Activated CD8-positive, alpha-beta T cell treated with anti-CD3 and anti-CD28 coated beads for 36 hours (primary cell): Measurements from ENCODE around the gene MALSU1. TPM values are rescaled to one million over a fixed set of nuclear protein-coding genes. Genes with fewer than 3 reads are reported as not detected.

Experiments
- ATAC-seq: fragments of 200-7000 bp; cut with Tn5 transposase; one replicate; pipeline ENCODE4 v1.10.0; 2021; ENCODE audit warnings: mild to moderate bottlenecking, moderate library complexity
- CTCF ChIA-PET: fragments of 350-600 bp; sonication (Branson Sonifier 250); formaldehyde crosslinking; loops from one replicate; lab custom pipeline; 2021; ENCODE audit warnings: antibody characterized with exemption; lab: Charles Lee
- POLR2A ChIA-PET: fragments of 350-600 bp; sonication (Branson Sonifier 250); formaldehyde crosslinking; loops from one replicate; lab custom pipeline; 2021; ENCODE audit warnings: antibody characterized with exemption; lab: Charles Lee
- DNase-seq: peaks from one replicate; pipeline ENCODE4 v3.0.0-alpha.2; 2020
- H3K27ac Mint-ChIP-seq: one replicate; pipeline ENCODE4 v1.8.0; 2021; ENCODE audit warnings: mild to moderate bottlenecking, mixed read lengths
- H3K27me3 Mint-ChIP-seq: one replicate; pipeline ENCODE4 v1.8.0; 2021; ENCODE audit warnings: mixed read lengths
- H3K36me3 Mint-ChIP-seq: one replicate; pipeline ENCODE4 v1.8.0; 2021; ENCODE audit warnings: low read depth, mixed read lengths
- H3K4me1 Mint-ChIP-seq: one replicate; pipeline ENCODE4 v1.8.0; 2021; ENCODE audit warnings: low read depth, mixed read lengths
- H3K4me3 Mint-ChIP-seq: one replicate; pipeline ENCODE4 v1.8.0; 2021; ENCODE audit warnings: mild to moderate bottlenecking, moderate library complexity, mixed read lengths
- H3K9me3 Mint-ChIP-seq: one replicate; pipeline ENCODE4 v1.8.0; 2021; ENCODE audit warnings: mixed read lengths
- CTCF ChIP-seq: fragments of 200-600 bp; IDR thresholded peaks from one replicate; pipeline ENCODE4 v1.8.0; 2022; ENCODE audit warnings: antibody characterized with exemption, mild to moderate bottlenecking
- intact Hi-C: fragments of 100-400 bp; cut with micrococcal nuclease; formaldehyde crosslinking; loops from one replicate; pipeline ENCODE4 v1.10.0; 2022
- total RNA-seq, 2 experiments: library from RNA; stranded (reverse); gene quantifications; one replicate each; pipeline ENCODE4 v1.2.3, GENCODE V29; 2021

Gene MALSU1
- total RNA-seq, 2 experiments from 2014 or later = 99.1 to 101 TPM

GRCh38 chr7:23345601-23346000, 46.5 kb downstream of the MALSU1 start:
- no peak for DNase-seq
- CTCF ChIA-PET = interaction anchor here (0.7 to 6.1 kb wide), 13 partner anchors 10 to 200 kb away, joined by 3 to 57 read pairs (median 4); partner anchors contain the start of gene MALSU1
- Mint-ChIP-seq H3K9me3 (no peaks in the 10 kb centered on the region), H3K27ac (peak overlapping the region; percentile 87), H3K36me3 (no peaks in the 10 kb centered on the region), H3K27me3 (no peaks in the 10 kb centered on the region), H3K4me1 (peaks cover 33% of the 10 kb centered on the region), H3K4me3 (peak overlapping the region; percentile 69)
- no peak for TF ChIP-seq CTCF
- intact Hi-C loops = loop anchor here (5.0 kb wide), 1 partner anchor 68 kb away; no protein-coding TSS in a partner anchor
- no peak for ATAC-seq
- POLR2A ChIA-PET = interaction anchor here (1.2 to 1.7 kb wide), 3 partner anchors 30 to 72 kb away, joined by 3 to 4 read pairs (median 4); partner anchors contain the start of gene MALSU1

- Mint-ChIP-seq H3K4me3 (peak overlapping the region; percentile 69), H3K4me1 (peaks cover 38% of the 10 kb centered on the region), H3K27me3 (no peaks in the 10 kb centered on the region), H3K27ac (peak overlapping the region; percentile 87), H3K9me3 (no peaks in the 10 kb centered on the region), H3K36me3 (no peaks in the 10 kb centered on the region)
- POLR2A ChIA-PET = interaction anchor here (1.2 to 1.7 kb wide), 3 partner anchors 30 to 73 kb away, joined by 3 to 4 read pairs (median 4); partner anchors contain the start of gene MALSU1
- DNase-seq = peak; percentile 19
- intact Hi-C loops = loop anchor here (5.0 kb wide), 1 partner anchor 69 kb away; no protein-coding TSS in a partner anchor
- TF ChIP-seq CTCF = peak; percentile 29
- ATAC-seq = peak; percentile 89
- CTCF ChIA-PET = interaction anchor here (0.6 to 6.1 kb wide), 15 partner anchors 10 to 199 kb away, joined by 3 to 57 read pairs (median 4); partner anchors contain the start of gene MALSU1
Measured at GRCh38 chr7:23346316-23346715, 47.2 kb downstream of the MALSU1 start.

- Mint-ChIP-seq H3K4me3 (peak overlapping the region; percentile 24), H3K27me3 (no peaks in the 10 kb centered on the region), H3K27ac (peak overlapping the region; percentile 37), H3K9me3 (no peaks in the 10 kb centered on the region), H3K4me1 (peaks cover 44% of the 10 kb centered on the region), H3K36me3 (no peaks in the 10 kb centered on the region)
- no peak for TF ChIP-seq CTCF
- CTCF ChIA-PET = interaction anchor here (0.7 to 6.1 kb wide), 10 partner anchors 11 to 198 kb away, joined by 3 to 57 read pairs (median 5); no protein-coding TSS in a partner anchor
- POLR2A ChIA-PET = interaction anchor here (0.9 to 1.2 kb wide), 3 partner anchors 34 to 194 kb away, joined by 3 to 4 read pairs (median 3); no protein-coding TSS in a partner anchor
- DNase-seq = no peak
- intact Hi-C loops = loop anchor here (5.0 kb wide), 1 partner anchor 70 kb away; no protein-coding TSS in a partner anchor
- ATAC-seq = no peak
Measured at GRCh38 chr7:23347033-23347681, 48.0 kb downstream of the MALSU1 start.

GRCh38 chr7:23347682-23348180, 48.6 kb downstream of the MALSU1 start:
- Mint-ChIP-seq H3K27me3 (no peaks in the 10 kb centered on the region), H3K4me3 (no peak overlapping the region), H3K36me3 (no peaks in the 10 kb centered on the region), H3K9me3 (no peaks in the 10 kb centered on the region), H3K4me1 (peaks cover 44% of the 10 kb centered on the region), H3K27ac (peak overlapping the region; percentile 37)
- DNase-seq (peak; percentile 32), ATAC-seq (peak; percentile 58)
- TF ChIP-seq CTCF = no peak
- CTCF ChIA-PET = interaction anchor here (0.7 to 6.1 kb wide), 9 partner anchors 11 to 198 kb away, joined by 3 to 57 read pairs (median 6); no protein-coding TSS in a partner anchor
- intact Hi-C loops = loop anchor here (5.0 kb wide), 1 partner anchor 70 kb away; no protein-coding TSS in a partner anchor
- POLR2A ChIA-PET = interaction anchor here (0.6 to 1.2 kb wide), 4 partner anchors 15 to 193 kb away, joined by 3 to 4 read pairs (median 3); no protein-coding TSS in a partner anchor
